ENCODE data around the gene ESRP2.

The ESRP2 gene

DNA sequence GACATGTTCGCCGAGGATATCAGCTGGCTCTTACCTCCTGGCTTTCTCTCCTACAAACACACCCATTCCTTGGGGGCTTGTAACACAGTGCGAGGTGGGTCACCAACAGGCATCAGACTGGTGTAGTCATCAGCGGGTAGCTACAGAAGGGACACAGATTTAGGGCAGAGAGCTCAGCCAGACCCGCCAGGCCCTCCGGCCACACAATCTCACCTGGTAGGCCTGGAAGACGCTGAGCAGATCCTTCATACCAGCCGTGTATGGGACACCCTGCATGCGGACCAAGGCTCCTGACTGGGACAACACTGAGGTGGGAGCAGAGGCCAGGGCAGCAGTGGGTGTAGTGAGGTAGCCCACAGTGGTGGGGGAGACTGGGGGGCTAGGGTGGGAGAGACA lies 5.8 kb downstream of the ESRP2 start:
- Histone ChIP-seq H3K9ac (ENCODE audit: low read depth, low read length, poor library complexity, severe bottlenecking) (no peak overlapping the region), H3K79me2 (ENCODE audit: insufficient read depth, low read length) (0 out of 2 replicates have a peak, but pooled peaks cover 2% of the 10 kb centered on the region), H3K4me2 (ENCODE audit: low read depth, low read length, poor library complexity, severe bottlenecking) (no peak overlapping the region), H4K20me1 (ENCODE audit: insufficient read depth, low read length, poor library complexity, severe bottlenecking) (peaks cover 24% of the 10 kb centered on the region), H3K4me3 (ENCODE audit: low read length, poor library complexity, severe bottlenecking) (no peak overlapping the region), H3K4me1 (ENCODE audit: insufficient read depth, low read length, poor library complexity, severe bottlenecking) (peaks cover 5% of the 10 kb centered on the region), H3F3A (ENCODE audit: low read depth) (no peaks in the 10 kb centered on the region), H3K27me3 (ENCODE audit: insufficient read depth, low read length, poor library complexity, severe bottlenecking) (no peaks in the 10 kb centered on the region), H3K9me2 (replicated peaks; ENCODE audit: low read depth, low read length) (no peaks in the 10 kb centered on the region), H3K9me3 (ENCODE audit: insufficient read depth, low read depth, low read length) (no peaks in the 10 kb centered on the region), H2AFZ (ENCODE audit: low read length) (no peak overlapping the region), H3K36me3 (ENCODE audit: insufficient read depth, low read length) (peaks cover 68% of the 10 kb centered on the region; the same call in 1 of the 2 replicates)
- TF ChIP-seq, protein P1, sequence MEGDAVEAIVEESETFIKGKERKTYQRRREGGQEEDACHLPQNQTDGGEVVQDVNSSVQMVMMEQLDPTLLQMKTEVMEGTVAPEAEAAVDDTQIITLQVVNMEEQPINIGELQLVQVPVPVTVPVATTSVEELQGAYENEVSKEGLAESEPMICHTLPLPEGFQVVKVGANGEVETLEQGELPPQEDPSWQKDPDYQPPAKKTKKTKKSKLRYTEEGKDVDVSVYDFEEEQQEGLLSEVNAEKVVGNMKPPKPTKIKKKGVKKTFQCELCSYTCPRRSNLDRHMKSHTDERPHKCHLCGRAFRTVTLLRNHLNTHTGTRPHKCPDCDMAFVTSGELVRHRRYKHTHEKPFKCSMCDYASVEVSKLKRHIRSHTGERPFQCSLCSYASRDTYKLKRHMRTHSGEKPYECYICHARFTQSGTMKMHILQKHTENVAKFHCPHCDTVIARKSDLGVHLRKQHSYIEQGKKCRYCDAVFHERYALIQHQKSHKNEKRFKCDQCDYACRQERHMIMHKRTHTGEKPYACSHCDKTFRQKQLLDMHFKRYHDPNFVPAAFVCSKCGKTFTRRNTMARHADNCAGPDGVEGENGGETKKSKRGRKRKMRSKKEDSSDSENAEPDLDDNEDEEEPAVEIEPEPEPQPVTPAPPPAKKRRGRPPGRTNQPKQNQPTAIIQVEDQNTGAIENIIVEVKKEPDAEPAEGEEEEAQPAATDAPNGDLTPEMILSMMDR (conservative IDR thresholded peaks at IDR 0.05; ENCODE audit: low read length), result no peak
- TF ChIP-seq EZH2phosphoT487 (IDR thresholded peaks at IDR 0.05; ENCODE audit: borderline replicate concordance), result no peak

DNA sequence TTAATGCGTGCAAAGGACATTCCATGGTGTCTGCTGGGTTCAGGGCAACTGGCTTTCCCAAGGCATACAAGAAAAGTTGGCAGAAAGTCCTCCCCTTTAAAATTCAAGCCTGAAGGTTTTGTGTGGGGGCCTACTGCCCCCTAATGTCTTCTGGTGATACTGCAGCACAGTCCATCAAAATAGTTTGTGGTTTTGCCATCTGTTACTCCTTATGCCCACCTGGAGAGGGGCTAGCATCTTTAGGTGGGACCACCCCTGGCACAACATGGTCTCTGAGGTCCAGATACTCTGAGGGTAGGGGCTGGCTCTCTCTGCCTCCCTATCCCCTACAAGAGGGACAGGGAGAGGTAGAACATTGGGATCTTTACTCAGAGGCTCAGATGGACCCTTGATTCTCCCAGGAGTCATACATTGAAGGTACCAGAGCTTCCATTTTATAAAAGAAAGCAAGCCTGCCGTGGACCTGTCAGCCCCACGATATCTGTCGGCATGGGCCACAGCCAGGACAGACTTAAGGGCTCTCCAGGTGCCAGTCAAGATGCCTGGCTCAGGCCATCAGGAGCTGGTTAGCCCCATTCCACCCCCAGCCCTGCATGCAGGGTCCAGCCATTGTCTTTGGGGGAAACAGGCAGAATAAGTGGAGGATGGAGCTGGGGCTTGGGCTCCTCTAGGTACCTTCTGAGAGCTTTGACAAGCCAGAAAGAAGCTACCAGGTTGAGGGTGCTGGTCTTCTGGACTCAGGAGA lies 6.3 kb downstream of the ESRP2 start:
- H3K4me3 ChIP-seq (ENCODE audit: low read length, poor library complexity, severe bottlenecking), result no peak overlapping the region
- no peak for TF ChIP-seq EZH2phosphoT487 (IDR thresholded peaks at IDR 0.05; ENCODE audit: borderline replicate concordance)
- TF ChIP-seq, protein P1 (conservative IDR thresholded peaks at IDR 0.05; ENCODE audit: low read length), result peak; percentile 92
- H3K4me2 ChIP-seq (ENCODE audit: low read depth, low read length, poor library complexity, severe bottlenecking), result no peak overlapping the region
- H3K9me3 ChIP-seq (ENCODE audit: insufficient read depth, low read depth, low read length), result no peaks in the 10 kb centered on the region
- H2AFZ ChIP-seq (ENCODE audit: low read length), result no peak overlapping the region
- no peaks in the 10 kb centered on the region for H3F3A ChIP-seq (ENCODE audit: low read depth)
- H3K9me2 ChIP-seq (replicated peaks; ENCODE audit: low read depth, low read length), result no peaks in the 10 kb centered on the region
- H3K4me1 ChIP-seq (ENCODE audit: insufficient read depth, low read length, poor library complexity, severe bottlenecking), result peaks cover 5% of the 10 kb centered on the region
- H4K20me1 ChIP-seq (ENCODE audit: insufficient read depth, low read length, poor library complexity, severe bottlenecking), result peaks cover 24% of the 10 kb centered on the region
- peaks cover 72% of the 10 kb centered on the region; the same call in 1 of the 2 replicates for H3K36me3 ChIP-seq (ENCODE audit: insufficient read depth, low read length)
- 0 out of 2 replicates have a peak, but pooled peaks cover 2% of the 10 kb centered on the region for H3K79me2 ChIP-seq (ENCODE audit: insufficient read depth, low read length)
- H3K9ac ChIP-seq (ENCODE audit: low read depth, low read length, poor library complexity, severe bottlenecking), result no peak overlapping the region
- H3K27me3 ChIP-seq (ENCODE audit: insufficient read depth, low read length, poor library complexity, severe bottlenecking), result no peaks in the 10 kb centered on the region

DNA sequence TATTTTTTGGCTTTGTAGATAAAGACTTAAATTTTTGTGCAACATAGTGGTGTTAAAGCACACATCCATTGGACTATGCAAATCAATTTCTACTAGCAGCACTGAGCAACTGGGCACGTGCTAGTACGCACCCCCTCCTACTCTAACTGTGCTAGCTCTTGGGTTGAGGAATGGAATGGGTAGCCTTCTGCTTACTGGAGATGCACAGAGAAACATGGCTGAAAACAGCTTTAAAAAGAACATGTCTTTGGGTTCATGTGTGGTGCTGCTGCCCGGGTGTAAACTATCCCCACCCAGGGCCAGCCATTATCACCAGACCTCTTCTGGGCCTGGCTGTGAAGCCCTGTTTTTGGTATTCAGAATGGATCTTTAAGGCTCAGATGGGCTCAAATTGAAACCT lies 7.3 kb downstream of the ESRP2 start:
- Histone ChIP-seq H3K27me3 (ENCODE audit: insufficient read depth, low read length, poor library complexity, severe bottlenecking) (no peaks in the 10 kb centered on the region), H3K9ac (ENCODE audit: low read depth, low read length, poor library complexity, severe bottlenecking) (no peak overlapping the region), H3K4me2 (ENCODE audit: low read depth, low read length, poor library complexity, severe bottlenecking) (no peak overlapping the region), H2AFZ (ENCODE audit: low read length) (no peak overlapping the region), H3F3A (ENCODE audit: low read depth) (no peaks in the 10 kb centered on the region), H3K9me3 (ENCODE audit: insufficient read depth, low read depth, low read length) (no peaks in the 10 kb centered on the region), H3K36me3 (ENCODE audit: insufficient read depth, low read length) (peaks cover 72% of the 10 kb centered on the region; the same call in 1 of the 2 replicates), H3K79me2 (ENCODE audit: insufficient read depth, low read length) (0 out of 2 replicates have a peak, but pooled peaks cover 2% of the 10 kb centered on the region), H3K4me1 (ENCODE audit: insufficient read depth, low read length, poor library complexity, severe bottlenecking) (peaks cover 5% of the 10 kb centered on the region), H3K4me3 (ENCODE audit: low read length, poor library complexity, severe bottlenecking) (no peak overlapping the region), H4K20me1 (ENCODE audit: insufficient read depth, low read length, poor library complexity, severe bottlenecking) (peaks cover 24% of the 10 kb centered on the region), H3K9me2 (replicated peaks; ENCODE audit: low read depth, low read length) (no peaks in the 10 kb centered on the region)
- no peak for TF ChIP-seq EZH2phosphoT487 (IDR thresholded peaks at IDR 0.05; ENCODE audit: borderline replicate concordance)
- TF ChIP-seq, protein P1 (conservative IDR thresholded peaks at IDR 0.05; ENCODE audit: low read length), result no peak
